Activated CD4-positive, alpha-beta T cell treated with anti-CD3 and anti-CD28 coated beads for 48 hours (primary cell): ENCODE data around the gene BTAF1.

Source experiments
- DNase-seq: peaks from one replicate; pipeline ENCODE4 v3.0.0-alpha.2; 2020

Gene BTAF1

GRCh38 chr10:91923371-91924211 is at the start of gene BTAF1:
TSS of gene BTAF1 (plus strand) at chr10:91923770. CDS start at chr10:91924077, 307 bp downstream.
- DNase-seq = peak; percentile 95

- no peak for DNase-seq
Measured at GRCh38 chr10:91875156-91875555, 48.4 kb upstream of the BTAF1 start.

- no peak for DNase-seq
Measured at GRCh38 chr10:91875779-91876178, 47.8 kb upstream of the BTAF1 start.

- DNase-seq = no peak
Measured at GRCh38 chr10:91879515-91880170, 43.9 kb upstream of the BTAF1 start.

GRCh38 chr10:91880310-91880709 is 43.3 kb upstream of the BTAF1 start:
- no peak for DNase-seq

GRCh38 chr10:91883549-91884444 is 39.8 kb upstream of the BTAF1 start:
- DNase-seq = no peak

GRCh38 chr10:91884536-91884935 is 39.0 kb upstream of the BTAF1 start:
- DNase-seq = no peak

GRCh38 chr10:91885362-91886079 is 38.0 kb upstream of the BTAF1 start:
- no peak for DNase-seq

GRCh38 chr10:91886954-91887271 is 36.7 kb upstream of the BTAF1 start:
- no peak for DNase-seq

GRCh38 chr10:91887272-91888076 is 36.1 kb upstream of the BTAF1 start:
- DNase-seq = peak; percentile 25

GRCh38 chr10:91891125-91892001 is 32.2 kb upstream of the BTAF1 start:
- no peak for DNase-seq

- DNase-seq = no peak
Measured at GRCh38 chr10:91893051-91893450, 30.5 kb upstream of the BTAF1 start.

- peak; percentile 10 for DNase-seq
Measured at GRCh38 chr10:91894261-91894685, 29.3 kb upstream of the BTAF1 start.

GRCh38 chr10:91896212-91896756 is 27.3 kb upstream of the BTAF1 start:
- DNase-seq = no peak

GRCh38 chr10:91897421-91897820 is 26.1 kb upstream of the BTAF1 start:
- DNase-seq = no peak

GRCh38 chr10:91901784-91902677 is 21.5 kb upstream of the BTAF1 start:
- DNase-seq = peak; percentile 76

GRCh38 chr10:91907033-91907594 is 16.5 kb upstream of the BTAF1 start:
- DNase-seq = no peak

- peak; percentile 47 for DNase-seq
Measured at GRCh38 chr10:91907914-91908336, 15.6 kb upstream of the BTAF1 start.
